H9 (cell line): ENCODE measurements around the gene PRPF4. TPM values are rescaled to one million over a fixed set of nuclear protein-coding genes. Genes with fewer than 3 reads are reported as not detected.

Experiments used
- DNase-seq: peaks from one replicate; pipeline ENCODE4 v3.0.0-alpha.2; 2017
- H2AFZ ChIP-seq: one replicate; pipeline ENCODE4 v1.6.1; 2013; ENCODE audit warnings: mild to moderate bottlenecking, low read length, control low read depth, moderate library complexity
- H2AK5ac ChIP-seq: 2 replicates; pipeline ENCODE4 v1.6.1; 2013; ENCODE audit warnings: low read length, control low read depth, mixed read lengths; ENCODE audit not compliant: insufficient read length
- H2BK120ac ChIP-seq: one replicate; pipeline ENCODE4 v1.6.1; 2013; ENCODE audit warnings: low read depth, mild to moderate bottlenecking, low read length, control low read depth, inconsistent platforms; ENCODE audit not compliant: poor library complexity, severe bottlenecking
- H2BK12ac ChIP-seq: 2 replicates; pipeline ENCODE4 v1.6.1; 2013; ENCODE audit warnings: low read length, control low read depth, mixed read lengths, low read depth; ENCODE audit not compliant: insufficient read length
- H2BK15ac ChIP-seq: 2 replicates; pipeline ENCODE4 v1.6.1; 2013; ENCODE audit warnings: low read depth, low read length, control low read depth
- H2BK20ac ChIP-seq: one replicate; pipeline ENCODE4 v1.6.1; 2013; ENCODE audit warnings: low read depth, mild to moderate bottlenecking, low read length, control low read depth, inconsistent platforms; ENCODE audit not compliant: poor library complexity, severe bottlenecking
- H2BK5ac ChIP-seq: 2 replicates; pipeline ENCODE4 v1.6.1; 2013; ENCODE audit warnings: low read length, control low read depth, mixed read lengths; ENCODE audit not compliant: insufficient read length
- H3K14ac ChIP-seq: 2 replicates; pipeline ENCODE4 v1.6.1; 2013; ENCODE audit warnings: low read length, control low read depth; ENCODE audit not compliant: insufficient read depth
- H3K18ac ChIP-seq: 2 replicates; pipeline ENCODE4 v1.6.1; 2013; ENCODE audit warnings: low read depth, mild to moderate bottlenecking, mixed read lengths, low read length, control low read depth; ENCODE audit not compliant: insufficient read length
- H3K23ac ChIP-seq: 2 replicates; pipeline ENCODE4 v1.6.1; 2013; ENCODE audit warnings: low read length, control low read depth, mixed read lengths, low read depth; ENCODE audit not compliant: insufficient read length
- H3K23me2 ChIP-seq: 2 replicates; pipeline ENCODE4 v1.6.1; 2013; ENCODE audit warnings: low read depth, mild to moderate bottlenecking, mixed read lengths, low read length, control low read depth; ENCODE audit not compliant: insufficient read length, poor library complexity, severe bottlenecking
- H3K27ac ChIP-seq: 2 replicates; pipeline ENCODE4 v1.5.1; 2013; ENCODE audit warnings: low read length, control low read depth, mixed read lengths, low read depth; ENCODE audit not compliant: insufficient read length
- H3K27me3 ChIP-seq: 2 replicates; pipeline ENCODE4 v1.6.1; 2013; ENCODE audit warnings: low read length, control low read depth, inconsistent platforms; ENCODE audit not compliant: insufficient read depth
- H3K4ac ChIP-seq: 2 replicates; pipeline ENCODE4 v1.6.1; 2013; ENCODE audit warnings: low read depth, mild to moderate bottlenecking, control low read depth, inconsistent platforms, low read length, moderate library complexity
- H3K4me1 ChIP-seq: 2 replicates; pipeline ENCODE4 v1.6.1; 2013; ENCODE audit warnings: low read length, control low read depth, inconsistent platforms; ENCODE audit not compliant: insufficient read depth
- H3K4me2 ChIP-seq: 2 replicates; pipeline ENCODE4 v1.6.1; 2013; ENCODE audit warnings: low read length, control low read depth, mixed read lengths; ENCODE audit not compliant: insufficient read length, insufficient read depth
- H3K56ac ChIP-seq: 2 replicates; pipeline ENCODE4 v1.6.1; 2013; ENCODE audit warnings: low read depth, mild to moderate bottlenecking, mixed read lengths, low read length, control low read depth; ENCODE audit not compliant: insufficient read length
- H3K79me1 ChIP-seq: 2 replicates; pipeline ENCODE4 v1.6.1; 2013; ENCODE audit warnings: low read depth, mild to moderate bottlenecking, moderate library complexity, low read length, control low read depth, inconsistent platforms; ENCODE audit not compliant: insufficient read depth, poor library complexity, severe bottlenecking
- H3K79me2 ChIP-seq: 2 replicates; pipeline ENCODE4 v1.6.1; 2013; ENCODE audit warnings: low read length, control low read depth, inconsistent platforms; ENCODE audit not compliant: insufficient read depth
- H3K9ac ChIP-seq: 2 replicates; pipeline ENCODE4 v1.6.1; 2013; ENCODE audit warnings: low read length, control low read depth, mixed read lengths; ENCODE audit not compliant: insufficient read length; ENCODE audit errors: extremely low read depth
- H3K9me3 ChIP-seq: one replicate; pipeline ENCODE4 v1.6.1; 2013; ENCODE audit warnings: low read depth, low read length, inconsistent platforms; ENCODE audit not compliant: control insufficient read depth
- H3T11ph ChIP-seq: one replicate; pipeline ENCODE4 v1.6.1; 2013; ENCODE audit warnings: mild to moderate bottlenecking, low read length, control low read depth, inconsistent platforms
- H4K20me1 ChIP-seq: one replicate; pipeline ENCODE4 v1.6.1; 2013; ENCODE audit not compliant: control insufficient read depth, insufficient read length, insufficient read depth
- H4K5ac ChIP-seq: 2 replicates; pipeline ENCODE4 v1.6.1; 2013; ENCODE audit warnings: low read depth, mild to moderate bottlenecking, mixed read lengths, low read length, control low read depth; ENCODE audit not compliant: insufficient read length
- H4K8ac ChIP-seq: replicated peaks from 2 replicates; pipeline ENCODE4 v1.6.1; 2013; ENCODE audit warnings: low read length, control low read depth, mixed read lengths, low read depth; ENCODE audit not compliant: insufficient read length
- H4K91ac ChIP-seq: 2 replicates; pipeline ENCODE4 v1.6.1; 2013; ENCODE audit warnings: low read depth, mild to moderate bottlenecking, moderate library complexity, mixed read lengths, low read length, control low read depth; ENCODE audit not compliant: insufficient read length
- H3K27ac Mint-ChIP-seq, 3 experiments: 2 replicates in 2 of 3; 3 replicates in 1 of 3; pipeline ENCODE4 v1.8.0; 2020 to 2021; ENCODE audit warnings: mixed read lengths in 3 of 3, mild to moderate bottlenecking in 1 of 3, moderate library complexity in 1 of 3
- H3K27me3 Mint-ChIP-seq: 2 replicates; pipeline ENCODE4 v1.8.0; 2021; ENCODE audit warnings: low read depth, mild to moderate bottlenecking, moderate library complexity, mixed read lengths
- H3K36me3 Mint-ChIP-seq, 3 experiments: 2 replicates in 2 of 3; 3 replicates in 1 of 3; pipeline ENCODE4 v1.8.0; 2020 to 2021; ENCODE audit warnings: low read depth in 3 of 3, mixed read lengths in 3 of 3; ENCODE audit not compliant: insufficient read depth in 1 of 3
- H3K4me1 Mint-ChIP-seq, 2 experiments: 2 replicates each; pipeline ENCODE4 v1.8.0; 2020; ENCODE audit warnings: mixed read lengths in 2 of 2
- H3K4me3 Mint-ChIP-seq, 2 experiments: 2 replicates in 1 of 2; 3 replicates in 1 of 2; pipeline ENCODE4 v1.8.0; 2020 to 2021; ENCODE audit warnings: mild to moderate bottlenecking in 2 of 2, mixed read lengths in 2 of 2, moderate library complexity in 1 of 2
- H3K9me3 Mint-ChIP-seq, 2 experiments: 2 replicates in 1 of 2; 3 replicates in 1 of 2; pipeline ENCODE4 v1.8.0; 2020; ENCODE audit warnings: mild to moderate bottlenecking in 2 of 2, mixed read lengths in 2 of 2, moderate library complexity in 1 of 2
- CTCF ChIP-seq: fragments of 200-600 bp; sonication (generic); conservative IDR thresholded peaks from 3 replicates; pipeline ENCODE4 v1.8.0; 2021; ENCODE audit warnings: antibody characterized with exemption, mild to moderate bottlenecking
- WGBS: extraction: QIAGEN DNeasy Blood & Tissue Kit; methylation state at CpG from one replicate; pipeline ENCODE4 v1.1.7; 2013; ENCODE audit warnings: missing lambda C conversion rate, low lambda C conversion rate, mixed read lengths; ENCODE audit not compliant: insufficient read length; ENCODE audit errors: extremely low coverage; 5-methylcytosine and 5-hydroxymethylcytosine counted together
- total RNA-seq: library from RNA; stranded (reverse); gene quantifications from 2 replicates; pipeline ENCODE4 v1.2.1, GENCODE V29; 2021

Gene PRPF4
- total RNA-seq, 1 experiment from 2014 or later: 49.8 TPM

DNA sequence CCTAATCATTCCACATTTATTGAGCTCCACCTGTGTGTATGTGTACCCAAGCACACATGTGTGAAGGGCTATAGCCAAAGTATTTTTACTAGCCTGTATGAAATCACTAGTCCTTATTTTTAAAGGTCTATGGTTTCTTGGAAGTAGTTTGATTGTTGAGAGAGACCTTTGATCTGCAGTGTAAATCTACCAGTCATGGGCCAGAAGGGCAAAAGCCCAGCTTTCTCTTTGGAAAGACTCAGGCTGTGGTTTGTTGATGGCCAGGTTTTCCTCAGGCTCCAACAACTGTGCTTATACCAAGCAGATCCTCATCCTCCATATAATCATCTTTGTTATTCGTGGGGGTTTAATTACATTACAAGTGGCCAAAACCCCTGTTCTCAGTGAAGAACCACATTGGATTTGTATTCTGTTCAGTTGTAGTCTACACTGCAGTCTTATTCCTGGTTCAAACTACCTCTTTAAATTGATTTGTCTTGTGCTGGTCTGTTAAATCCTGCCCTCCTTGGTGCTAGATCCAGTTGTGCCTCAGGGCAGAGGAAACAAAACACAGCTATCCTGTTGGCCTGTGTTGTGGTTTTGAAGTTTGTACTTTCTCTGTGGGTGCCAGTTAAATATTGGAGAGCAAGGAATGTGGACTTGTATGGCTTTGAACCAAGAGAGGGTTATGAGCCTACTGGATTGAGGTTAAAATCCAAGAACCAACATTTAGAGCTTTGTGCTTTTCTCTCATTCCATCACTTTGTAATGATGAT is 13.4 kb upstream of the PRPF4 start:
- H3K56ac ChIP-seq: no peak overlapping the region
- H3K23me2 ChIP-seq: no peaks in the 10 kb centered on the region
- H4K20me1 ChIP-seq: no peaks in the 10 kb centered on the region
- Mint-ChIP-seq H3K9me3 (no peaks in the 10 kb centered on the region), H3K36me3 (peaks cover 13 to 44% (median 33%) of the 10 kb centered on the region in 3 experiments; a peak in 6 of 7 replicates), H3K4me1 (no peaks in the 10 kb centered on the region), H3K4me3 (no peak overlapping the region), H3K27me3 (no peaks in the 10 kb centered on the region), H3K27ac (peak overlapping the region in 1 of 3 experiments; percentile 49; a peak in 2 of 7 replicates)
- no peak for DNase-seq
- no peak overlapping the region for H3T11ph ChIP-seq
- no peak overlapping the region for H3K4me2 ChIP-seq
- no peak overlapping the region for H2BK120ac ChIP-seq
- WGBS: no CpG with 5 or more reads among the region's 1 CpG
- no peak overlapping the region for H4K91ac ChIP-seq
- no peak overlapping the region for H2AK5ac ChIP-seq
- H2BK5ac ChIP-seq: no peak overlapping the region
- no peak overlapping the region for H3K23ac ChIP-seq
- H3K27me3 ChIP-seq: no peaks in the 10 kb centered on the region
- H3K79me2 ChIP-seq: no peaks in the 10 kb centered on the region
- no peak overlapping the region for H3K14ac ChIP-seq
- no peaks in the 10 kb centered on the region for H3K9me3 ChIP-seq
- H2BK15ac ChIP-seq: no peak overlapping the region
- H4K5ac ChIP-seq: no peak overlapping the region
- H3K9ac ChIP-seq: no peak overlapping the region
- no peak overlapping the region for H2BK12ac ChIP-seq
- TF ChIP-seq CTCF: no peak
- H2BK20ac ChIP-seq: no peak overlapping the region
- no peaks in the 10 kb centered on the region for H3K4me1 ChIP-seq
- no peak overlapping the region for H3K18ac ChIP-seq
- no peak overlapping the region for H3K27ac ChIP-seq
- no peak overlapping the region for H3K4ac ChIP-seq
- H2AFZ ChIP-seq: no peak overlapping the region
- H4K8ac ChIP-seq: no peak overlapping the region
- no peaks in the 10 kb centered on the region for H3K79me1 ChIP-seq
